WERI-Rb-1 (cell line): ENCODE results near the gene CSTPP1.

Experiments
- DNase-seq: peaks from one replicate; pipeline ENCODE4 v3.0.0-alpha.2; 2020
- H3K27ac ChIP-seq: fragments of 250-450 bp; sonication (Bioruptor Pico); 2 replicates; pipeline ENCODE4 v1.5.1; 2020; ENCODE audit warnings: mild to moderate bottlenecking, moderate library complexity
- H3K27me3 ChIP-seq: fragments of 250-450 bp; sonication (Bioruptor Pico); 2 replicates; pipeline ENCODE4 v1.5.1; 2021; ENCODE audit warnings: mild to moderate bottlenecking, low read depth, moderate library complexity; ENCODE audit not compliant: insufficient read depth, severe bottlenecking
- H3K36me3 ChIP-seq: fragments of 250-450 bp; sonication (Bioruptor Pico); 2 replicates; pipeline ENCODE4 v1.5.1; 2020; ENCODE audit warnings: mild to moderate bottlenecking, moderate library complexity
- H3K4me3 ChIP-seq: 2 replicates; pipeline ENCODE4 v1.5.1; 2011; ENCODE audit warnings: low read depth, mild to moderate bottlenecking, control low read depth, low read length
- H3K9me3 ChIP-seq: fragments of 250-450 bp; sonication (Bioruptor Pico); 2 replicates; pipeline ENCODE4 v1.5.1; 2021; ENCODE audit warnings: mild to moderate bottlenecking, moderate library complexity; ENCODE audit not compliant: severe bottlenecking
- TF ChIP-seq, protein P1 (sequence below): IDR thresholded peaks from 2 replicates; pipeline ENCODE4 v1.5.1; 2011; ENCODE audit warnings: low read depth, mild to moderate bottlenecking, control low read depth, inconsistent platforms, low read length

Gene CSTPP1

DNA sequence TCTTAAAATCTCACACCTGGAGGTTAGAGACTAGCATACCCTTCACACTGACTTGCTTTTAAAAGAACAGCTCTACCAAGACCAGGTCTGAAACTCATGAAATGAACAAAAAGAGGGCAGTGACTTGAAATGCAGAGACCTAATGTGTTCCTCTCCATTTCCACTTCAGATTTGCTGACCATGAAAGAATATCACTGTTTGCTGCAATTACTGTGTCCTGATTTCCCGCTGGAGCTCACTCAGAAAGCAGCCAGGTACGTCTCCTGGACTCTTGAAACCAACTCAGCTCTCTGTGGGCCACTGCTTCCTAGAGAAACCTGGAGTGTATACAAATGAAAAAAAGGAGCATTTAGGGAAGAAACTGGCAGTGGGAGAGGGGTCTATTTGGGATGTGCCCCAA is 200.9 kb downstream of the CSTPP1 start:
- TF ChIP-seq, protein P1, sequence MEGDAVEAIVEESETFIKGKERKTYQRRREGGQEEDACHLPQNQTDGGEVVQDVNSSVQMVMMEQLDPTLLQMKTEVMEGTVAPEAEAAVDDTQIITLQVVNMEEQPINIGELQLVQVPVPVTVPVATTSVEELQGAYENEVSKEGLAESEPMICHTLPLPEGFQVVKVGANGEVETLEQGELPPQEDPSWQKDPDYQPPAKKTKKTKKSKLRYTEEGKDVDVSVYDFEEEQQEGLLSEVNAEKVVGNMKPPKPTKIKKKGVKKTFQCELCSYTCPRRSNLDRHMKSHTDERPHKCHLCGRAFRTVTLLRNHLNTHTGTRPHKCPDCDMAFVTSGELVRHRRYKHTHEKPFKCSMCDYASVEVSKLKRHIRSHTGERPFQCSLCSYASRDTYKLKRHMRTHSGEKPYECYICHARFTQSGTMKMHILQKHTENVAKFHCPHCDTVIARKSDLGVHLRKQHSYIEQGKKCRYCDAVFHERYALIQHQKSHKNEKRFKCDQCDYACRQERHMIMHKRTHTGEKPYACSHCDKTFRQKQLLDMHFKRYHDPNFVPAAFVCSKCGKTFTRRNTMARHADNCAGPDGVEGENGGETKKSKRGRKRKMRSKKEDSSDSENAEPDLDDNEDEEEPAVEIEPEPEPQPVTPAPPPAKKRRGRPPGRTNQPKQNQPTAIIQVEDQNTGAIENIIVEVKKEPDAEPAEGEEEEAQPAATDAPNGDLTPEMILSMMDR = no peak
- DNase-seq = no peak

DNA sequence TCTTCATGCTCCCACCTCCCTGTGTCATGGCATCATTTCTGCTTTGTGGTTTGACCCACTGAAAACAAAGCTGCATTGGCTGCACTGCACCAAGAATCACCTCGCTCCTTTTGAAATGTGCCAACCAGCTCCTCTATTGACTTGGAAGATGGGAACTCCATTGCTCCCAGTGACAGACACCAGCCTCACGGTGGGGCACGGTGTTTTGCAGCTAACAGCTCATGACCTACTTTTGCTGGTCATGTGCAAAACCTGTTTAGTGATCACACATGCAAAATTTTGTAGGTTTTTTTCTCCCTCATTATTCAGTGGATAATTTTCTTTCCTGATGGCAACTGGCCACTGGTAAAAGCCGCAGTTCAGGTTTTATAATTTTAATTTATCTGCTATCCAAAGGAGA is 203.3 kb downstream of the CSTPP1 start:
- no peak for DNase-seq
- TF ChIP-seq, protein P1 = no peak
- Histone ChIP-seq H3K4me3 (no peak overlapping the region), H3K27ac (no peak overlapping the region), H3K36me3 (peaks cover 11% of the 10 kb centered on the region), H3K27me3 (no peaks in the 10 kb centered on the region), H3K9me3 (no peaks in the 10 kb centered on the region)

More for the DNA sequence above, 200.9 kb downstream of the CSTPP1 start:
- no peak overlapping the region for H3K4me3 ChIP-seq
- no peak overlapping the region for H3K27ac ChIP-seq
- H3K36me3 ChIP-seq = peaks cover 11% of the 10 kb centered on the region
- H3K27me3 ChIP-seq = no peaks in the 10 kb centered on the region
- H3K9me3 ChIP-seq = no peaks in the 10 kb centered on the region

DNA sequence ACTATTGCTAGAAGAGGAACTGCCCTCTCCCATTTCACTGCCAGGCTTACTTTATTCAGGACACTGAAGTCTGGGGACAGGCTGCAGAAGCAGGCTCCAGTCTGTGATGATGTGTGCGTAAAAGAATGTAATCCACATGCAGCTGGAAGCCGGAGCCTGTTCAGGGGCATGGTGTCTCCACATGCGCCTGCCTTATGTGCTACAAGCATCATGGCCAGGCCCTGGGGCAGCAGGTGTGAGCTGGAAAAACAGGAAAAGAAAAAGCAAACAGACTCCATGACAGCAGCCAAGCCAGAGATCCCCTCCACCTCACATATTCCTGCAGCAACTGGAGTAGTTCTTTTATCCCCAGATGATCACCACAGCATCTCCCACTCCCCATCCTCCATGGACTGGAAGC is 206.8 kb downstream of the CSTPP1 start:
- Histone ChIP-seq H3K9me3 (no peaks in the 10 kb centered on the region), H3K27ac (no peak overlapping the region), H3K36me3 (no peaks in the 10 kb centered on the region; the same call in none of the 2 replicates), H3K27me3 (no peaks in the 10 kb centered on the region), H3K4me3 (no peak overlapping the region)
- TF ChIP-seq, protein P1 = no peak
- DNase-seq = no peak

DNA sequence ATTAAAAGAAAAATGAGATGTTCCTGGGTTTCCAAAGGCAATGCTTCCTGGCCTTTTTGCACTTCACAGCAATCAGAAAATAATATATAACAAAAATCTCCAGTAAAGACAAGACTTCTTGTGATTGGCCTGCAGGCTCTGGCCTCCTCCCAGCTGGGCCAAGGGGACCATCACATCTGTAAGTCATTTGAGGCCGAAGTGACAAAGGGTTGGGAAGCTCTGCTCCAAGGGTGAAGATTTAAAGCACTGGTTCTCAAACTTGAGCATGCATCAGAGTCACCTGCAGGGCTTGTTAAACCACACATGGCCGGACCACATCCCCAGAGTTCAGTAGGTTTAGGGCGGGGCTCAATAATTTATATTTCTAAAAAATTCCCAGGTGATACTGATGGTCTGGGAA is 208.0 kb downstream of the CSTPP1 start:
- H3K4me3 ChIP-seq = no peak overlapping the region
- no peaks in the 10 kb centered on the region for H3K27me3 ChIP-seq
- TF ChIP-seq, protein P1 = no peak
- no peaks in the 10 kb centered on the region for H3K9me3 ChIP-seq
- no peak for DNase-seq
- H3K36me3 ChIP-seq = no peaks in the 10 kb centered on the region; the same call in 1 of the 2 replicates
- no peak overlapping the region for H3K27ac ChIP-seq

DNA sequence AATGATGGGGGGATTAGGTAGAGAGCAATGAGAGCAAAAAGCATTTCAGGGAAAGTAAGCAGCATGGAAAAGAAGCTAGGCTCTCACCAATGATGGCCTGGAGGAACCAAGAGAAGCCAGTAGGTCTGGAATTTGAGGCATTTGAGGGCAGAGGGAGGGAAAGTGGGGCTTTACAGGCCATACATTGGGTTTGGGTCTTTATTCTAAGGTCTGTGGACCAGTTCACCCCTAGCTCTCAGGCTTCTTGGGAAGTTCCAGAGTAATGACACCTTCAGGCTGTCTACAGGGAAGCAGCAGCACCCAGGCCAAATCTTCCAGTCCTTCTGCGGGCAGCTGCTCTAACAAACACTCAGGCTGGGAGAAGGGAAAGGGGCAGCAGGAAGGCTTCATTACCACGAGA is 210.7 kb downstream of the CSTPP1 start:
- H3K27ac ChIP-seq = no peak overlapping the region
- H3K9me3 ChIP-seq = no peaks in the 10 kb centered on the region
- no peak for DNase-seq
- H3K27me3 ChIP-seq = no peaks in the 10 kb centered on the region
- H3K4me3 ChIP-seq = no peak overlapping the region
- TF ChIP-seq, protein P1 = no peak
- H3K36me3 ChIP-seq = no peaks in the 10 kb centered on the region; the same call in 1 of the 2 replicates

DNA sequence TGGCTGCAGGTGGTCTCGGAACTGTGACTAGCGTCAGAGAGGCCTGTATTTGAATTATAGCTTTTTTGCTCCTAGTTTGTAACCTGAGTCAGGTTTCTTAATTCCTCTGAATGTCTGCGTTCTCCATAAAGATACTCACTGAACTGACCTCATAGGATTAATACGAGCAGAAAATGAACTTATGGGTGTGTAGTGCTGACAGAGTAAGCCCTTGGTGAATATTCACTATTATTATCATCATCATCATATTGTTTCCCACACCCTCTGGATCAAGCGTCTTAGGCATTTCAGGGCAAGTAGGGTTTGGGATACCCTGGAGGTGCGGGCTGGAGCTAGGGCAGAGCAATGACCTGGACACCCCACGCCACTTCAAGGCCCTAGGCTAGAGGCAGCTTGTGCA is 211.1 kb downstream of the CSTPP1 start:
- TF ChIP-seq, protein P1 = no peak
- Histone ChIP-seq H3K27ac (no peak overlapping the region), H3K9me3 (no peaks in the 10 kb centered on the region), H3K36me3 (no peaks in the 10 kb centered on the region; the same call in 1 of the 2 replicates), H3K27me3 (no peaks in the 10 kb centered on the region), H3K4me3 (no peak overlapping the region)
- no peak for DNase-seq
